GM23338 (cell line): Measurements from ENCODE around the gene PARD3. TPM values are rescaled to one million over a fixed set of nuclear protein-coding genes. Genes with fewer than 3 reads are reported as not detected.

ENCODE experiments used
- ATAC-seq: fragments of 200-7000 bp; cut with Tn5 transposase; 3 replicates; pipeline ENCODE4 v1.9.1; 2020
- DNase-seq: peaks from one replicate; pipeline ENCODE4 v3.0.0-alpha.2; 2015; ENCODE audit warnings: low spot score
- H2AFZ ChIP-seq: fragments of 200-600 bp; sonication (generic); 2 replicates; pipeline ENCODE4 v1.8.0; 2016; ENCODE audit warnings: antibody characterized with exemption, mild to moderate bottlenecking, moderate library complexity
- H3F3A ChIP-seq: fragments of 200-600 bp; sonication (generic); replicated peaks from 2 replicates; pipeline ENCODE4 v1.8.0; 2017; ENCODE audit warnings: antibody characterized with exemption, mixed run types, low read depth
- H3K27ac ChIP-seq: fragments of 200-600 bp; sonication (generic); 2 replicates; pipeline ENCODE4 v1.6.1; 2016; ENCODE audit warnings: low read depth
- H3K27me3 ChIP-seq: fragments of 200-600 bp; sonication (generic); 2 replicates; pipeline ENCODE4 v1.8.0; 2016; ENCODE audit warnings: mild to moderate bottlenecking, mixed run types, moderate library complexity; ENCODE audit not compliant: insufficient read depth
- H3K36me3 ChIP-seq: fragments of 200-600 bp; sonication (generic); 2 replicates; pipeline ENCODE4 v1.8.0; 2016; ENCODE audit warnings: mild to moderate bottlenecking; ENCODE audit not compliant: insufficient read depth
- H3K4me1 ChIP-seq: fragments of 200-600 bp; sonication (generic); 2 replicates; pipeline ENCODE4 v1.8.0; 2016; ENCODE audit warnings: mild to moderate bottlenecking, moderate library complexity; ENCODE audit not compliant: insufficient read depth
- H3K4me2 ChIP-seq: fragments of 200-600 bp; sonication (generic); 2 replicates; pipeline ENCODE4 v1.7.1; 2017; ENCODE audit warnings: mixed run types
- H3K4me3 ChIP-seq: fragments of 200-600 bp; sonication (generic); 2 replicates; pipeline ENCODE4 v1.6.1; 2016; ENCODE audit warnings: mixed run types
- H3K79me2 ChIP-seq: fragments of 200-600 bp; sonication (generic); replicated peaks from 2 replicates; pipeline ENCODE4 v1.8.0; 2017; ENCODE audit warnings: mild to moderate bottlenecking; ENCODE audit not compliant: insufficient read depth
- H3K9me2 ChIP-seq: fragments of 200-600 bp; sonication (generic); 2 replicates; pipeline ENCODE4 v1.8.0; 2017; ENCODE audit not compliant: insufficient read depth
- H4K20me1 ChIP-seq: fragments of 200-600 bp; sonication (generic); replicated peaks from 2 replicates; pipeline ENCODE4 v1.8.0; 2017; ENCODE audit warnings: mild to moderate bottlenecking; ENCODE audit not compliant: insufficient read depth
- H3K27ac Mint-ChIP-seq: 2 replicates; pipeline ENCODE4 v1.8.0; 2020; ENCODE audit warnings: inconsistent platforms, mild to moderate bottlenecking, moderate library complexity, mixed read lengths
- H3K27me3 Mint-ChIP-seq: 3 replicates; pipeline ENCODE4 v1.8.0; 2022; ENCODE audit warnings: low read depth, mild to moderate bottlenecking, moderate library complexity, mixed read lengths, inconsistent platforms; ENCODE audit not compliant: insufficient read depth, poor library complexity
- H3K36me3 Mint-ChIP-seq: 3 replicates; pipeline ENCODE4 v1.8.0; 2021; ENCODE audit warnings: low read depth, mild to moderate bottlenecking, inconsistent platforms, moderate library complexity, mixed read lengths
- H3K4me1 Mint-ChIP-seq: 3 replicates; pipeline ENCODE4 v1.8.0; 2020; ENCODE audit warnings: mild to moderate bottlenecking, inconsistent platforms, mixed read lengths
- H3K4me3 Mint-ChIP-seq: 3 replicates; pipeline ENCODE4 v1.8.0; 2021; ENCODE audit warnings: moderate library complexity, mild to moderate bottlenecking, inconsistent platforms, mixed read lengths
- H3K9me3 Mint-ChIP-seq: 3 replicates; pipeline ENCODE4 v1.8.0; 2020; ENCODE audit warnings: moderate library complexity, mild to moderate bottlenecking, inconsistent platforms, mixed read lengths
- CREB1 ChIP-seq: fragments of 250-450 bp; sonication (Bioruptor Pico); IDR thresholded peaks from 2 replicates; pipeline ENCODE4 v1.5.0; 2020; ENCODE audit warnings: low read depth, mild to moderate bottlenecking, moderate library complexity
- ETS1 ChIP-seq: IDR thresholded peaks from 2 replicates; pipeline ENCODE4 v1.6.1; 2016; ENCODE audit warnings: antibody characterized with exemption
- EZH2 ChIP-seq: fragments of 200-600 bp; sonication (generic); IDR thresholded peaks from one replicate; pipeline ENCODE4 v1.8.0; 2017; ENCODE audit warnings: antibody characterized with exemption, mild to moderate bottlenecking, low read depth; ENCODE audit not compliant: unreplicated experiment
- EZH2phosphoT487 ChIP-seq: fragments of 200-600 bp; sonication (generic); IDR thresholded peaks from one replicate; pipeline ENCODE4 v1.8.1; 2018; ENCODE audit warnings: antibody characterized with exemption; ENCODE audit not compliant: unreplicated experiment
- JUNB ChIP-seq: IDR thresholded peaks from one replicate; pipeline ENCODE4 v1.6.1; 2016; ENCODE audit warnings: antibody characterized with exemption; ENCODE audit not compliant: unreplicated experiment
- POLR2AphosphoS5 ChIP-seq: IDR thresholded peaks from 2 replicates; pipeline ENCODE4 v1.6.1; 2016; ENCODE audit warnings: antibody characterized with exemption, low read depth
- ZNF331 ChIP-seq: fragments of 250-450 bp; sonication (Bioruptor Pico); IDR thresholded peaks from 2 replicates; pipeline ENCODE4 v1.5.0; 2020; ENCODE audit warnings: low read depth, mild to moderate bottlenecking, moderate library complexity
- polyA plus RNA-seq: library from polyadenylated mRNA; unstranded; fragments of >200 nt; fragmentation: Nextera tagmentation; extraction: Ambion mirVana; gene quantifications from 2 replicates; pipeline ENCODE4 v1.2.1, GENCODE V29; 2016
- total RNA-seq: library from RNA; depleted of rRNA; stranded (reverse); fragments of >200 nt; shearing (Covaris generic); gene quantifications from 2 replicates; pipeline ENCODE4 v1.2.3, GENCODE V29; 2014

The PARD3 gene
- total and polyA plus RNA-seq, 2 experiments from 2014 or later = 30.2 to 51.4 TPM

- TF ChIP-seq ETS1 (no peak), CREB1 (CRISPR knock-in tag) (no peak), JUNB (no peak), EZH2phosphoT487 (no peak), ZNF331 (CRISPR knock-in tag) (no peak)
Observed at GRCh38 chr10:34814913-34815184, 247 bp downstream of the PARD3 start (continued).

- H3K9me3 Mint-ChIP-seq = no peaks in the 10 kb centered on the region
- H3K36me3 ChIP-seq = no peaks in the 10 kb centered on the region
- H3F3A ChIP-seq = 0 out of 2 replicates have a peak, but pooled peaks cover 3% of the 10 kb centered on the region
- H3K36me3 Mint-ChIP-seq = no peaks in the 10 kb centered on the region
- H3K4me1 ChIP-seq = peaks cover 45% of the 10 kb centered on the region
- no peaks in the 10 kb centered on the region for H3K9me2 ChIP-seq
- peak overlapping the region; percentile 87 for H3K27ac ChIP-seq
- peaks cover 32% of the 10 kb centered on the region for H4K20me1 ChIP-seq
- no peak overlapping the region; the same call in 1 of the 2 replicates for H2AFZ ChIP-seq
- no peak overlapping the region for H3K27ac Mint-ChIP-seq
- H3K27me3 ChIP-seq = peaks cover 25% of the 10 kb centered on the region
- H3K4me1 Mint-ChIP-seq = peaks cover 50% of the 10 kb centered on the region
- H3K4me2 ChIP-seq = peak overlapping the region; percentile 99
- H3K4me3 Mint-ChIP-seq = peak overlapping the region; percentile 87
- TF ChIP-seq POLR2AphosphoS5 = peak; percentile 4; the same call in 1 of the 2 replicates
- TF ChIP-seq EZH2 = no peak
- no peak for TF ChIP-seq ETS1
- peak overlapping the region; percentile 94 for H3K4me3 ChIP-seq
- DNase-seq (peak; percentile 80), ATAC-seq (peak; percentile 42)
- peaks cover 30% of the 10 kb centered on the region for H3K27me3 Mint-ChIP-seq
- H3K79me2 ChIP-seq = peaks cover 50% of the 10 kb centered on the region
Observed at GRCh38 chr10:34814223-34814912, 728 bp downstream of the PARD3 start.

GRCh38 chr10:34813626-34814222 lies 1.4 kb downstream of the PARD3 start:
- Histone ChIP-seq H3K4me3 (peak overlapping the region; percentile 94), H3K4me1 (peaks cover 51% of the 10 kb centered on the region), H4K20me1 (peaks cover 33% of the 10 kb centered on the region), H3K4me2 (peak overlapping the region; percentile 99), H3F3A (0 out of 2 replicates have a peak, but pooled peaks cover 3% of the 10 kb centered on the region), H3K79me2 (peaks cover 57% of the 10 kb centered on the region), H3K36me3 (no peaks in the 10 kb centered on the region), H3K27ac (peak overlapping the region; percentile 87), H3K27me3 (peaks cover 25% of the 10 kb centered on the region), H3K9me2 (no peaks in the 10 kb centered on the region), H2AFZ (no peak overlapping the region)
- ATAC-seq (peak; percentile 8), DNase-seq (no peak)
- peak overlapping the region; percentile 87 for H3K4me3 Mint-ChIP-seq
- TF ChIP-seq JUNB (no peak), POLR2AphosphoS5 (no peak), ETS1 (no peak)
- H3K27me3 Mint-ChIP-seq = peaks cover 30% of the 10 kb centered on the region
- H3K27ac Mint-ChIP-seq = no peak overlapping the region
- no peaks in the 10 kb centered on the region for H3K36me3 Mint-ChIP-seq
- H3K9me3 Mint-ChIP-seq = no peaks in the 10 kb centered on the region
- H3K4me1 Mint-ChIP-seq = peaks cover 56% of the 10 kb centered on the region
